OCI-LY1 (cell line): ENCODE measurements around the gene ANKRD55.
A peak's percentile ranks its signal among the peaks of the same experiment; 100 is the strongest.

ENCODE experiments used
- H2AFZ ChIP-seq: fragments of 200-600 bp; sonication (generic), shearing (Covaris generic); 2 replicates; pipeline ENCODE4 v1.6.0; 2014; ENCODE audit warnings: antibody characterized with exemption, mild to moderate bottlenecking, low read length
- H3F3A ChIP-seq: fragments of 200-600 bp; sonication (generic), shearing (Covaris generic); 2 replicates; pipeline ENCODE4 v1.6.0; 2014; ENCODE audit warnings: mild to moderate bottlenecking, antibody characterized with exemption, low read length, moderate library complexity; ENCODE audit not compliant: insufficient read depth
- H3K27ac ChIP-seq: fragments of 200-600 bp; sonication (generic); 2 replicates; pipeline ENCODE4 v1.5.1; 2014; ENCODE audit warnings: low read length, mixed run types, mild to moderate bottlenecking, low read depth; ENCODE audit not compliant: poor library complexity, severe bottlenecking
- H3K27me3 ChIP-seq: fragments of 200-600 bp; sonication (generic); 2 replicates; pipeline ENCODE4 v1.6.0; 2014; ENCODE audit warnings: antibody characterized with exemption, mild to moderate bottlenecking, low read length, moderate library complexity; ENCODE audit not compliant: insufficient read depth
- H3K36me3 ChIP-seq: fragments of 200-600 bp; sonication (generic); 2 replicates; pipeline ENCODE4 v1.6.1; 2014; ENCODE audit warnings: mild to moderate bottlenecking, antibody characterized with exemption, low read length, moderate library complexity, mixed read lengths; ENCODE audit not compliant: insufficient read depth
- H3K4me1 ChIP-seq: fragments of 200-600 bp; sonication (generic); 2 replicates; pipeline ENCODE4 v1.5.1; 2014; ENCODE audit warnings: mild to moderate bottlenecking, low read length, moderate library complexity; ENCODE audit not compliant: insufficient read depth, severe bottlenecking
- H3K4me2 ChIP-seq: fragments of 200-600 bp; sonication (generic), shearing (Covaris generic); 2 replicates; pipeline ENCODE4 v1.6.1; 2014; ENCODE audit warnings: low read length
- H3K4me3 ChIP-seq: fragments of 200-600 bp; sonication (generic); 2 replicates; pipeline ENCODE4 v1.5.1; 2014; ENCODE audit warnings: low read length, low read depth, mild to moderate bottlenecking, mixed read lengths; ENCODE audit not compliant: poor library complexity, severe bottlenecking
- H3K79me2 ChIP-seq: fragments of 200-600 bp; shearing (Covaris generic); 2 replicates; pipeline ENCODE4 v1.6.1; 2016; ENCODE audit warnings: mixed run types, low read length, mixed read lengths; ENCODE audit not compliant: insufficient read depth
- H3K9ac ChIP-seq: fragments of 200-600 bp; sonication (generic), shearing (Covaris generic); 2 replicates; pipeline ENCODE4 v1.6.1; 2014; ENCODE audit warnings: mild to moderate bottlenecking, low read length, mixed read lengths
- H3K9me2 ChIP-seq: fragments of 200-600 bp; sonication (generic), shearing (Covaris generic); 2 replicates; pipeline ENCODE4 v1.6.1; 2014; ENCODE audit warnings: low read depth, mild to moderate bottlenecking, low read length, mixed read lengths
- H3K9me3 ChIP-seq: fragments of 200-600 bp; shearing (Covaris generic); 2 replicates; pipeline ENCODE4 v1.6.1; 2014; ENCODE audit warnings: low read length, mixed read lengths
- H4K20me1 ChIP-seq: fragments of 200-600 bp; sonication (generic), shearing (Covaris generic); 2 replicates; pipeline ENCODE4 v1.6.0; 2016; ENCODE audit warnings: mild to moderate bottlenecking, low read length; ENCODE audit not compliant: insufficient read depth
- EZH2 ChIP-seq: fragments of 200-600 bp; sonication (generic), shearing (Covaris generic); IDR thresholded peaks from 2 replicates; pipeline ENCODE4 v1.8.0; 2017; ENCODE audit warnings: borderline replicate concordance, mixed run types, mild to moderate bottlenecking, antibody characterized with exemption, low read length, moderate library complexity, mixed read lengths
- TF ChIP-seq, protein P1 (sequence below): fragments of 200-600 bp; sonication (generic), shearing (Covaris generic); IDR thresholded peaks from 2 replicates; pipeline ENCODE4 v1.5.1; 2017; ENCODE audit warnings: mild to moderate bottlenecking, antibody characterized with exemption, low read length, moderate library complexity, mixed read lengths

Gene ANKRD55

DNA sequence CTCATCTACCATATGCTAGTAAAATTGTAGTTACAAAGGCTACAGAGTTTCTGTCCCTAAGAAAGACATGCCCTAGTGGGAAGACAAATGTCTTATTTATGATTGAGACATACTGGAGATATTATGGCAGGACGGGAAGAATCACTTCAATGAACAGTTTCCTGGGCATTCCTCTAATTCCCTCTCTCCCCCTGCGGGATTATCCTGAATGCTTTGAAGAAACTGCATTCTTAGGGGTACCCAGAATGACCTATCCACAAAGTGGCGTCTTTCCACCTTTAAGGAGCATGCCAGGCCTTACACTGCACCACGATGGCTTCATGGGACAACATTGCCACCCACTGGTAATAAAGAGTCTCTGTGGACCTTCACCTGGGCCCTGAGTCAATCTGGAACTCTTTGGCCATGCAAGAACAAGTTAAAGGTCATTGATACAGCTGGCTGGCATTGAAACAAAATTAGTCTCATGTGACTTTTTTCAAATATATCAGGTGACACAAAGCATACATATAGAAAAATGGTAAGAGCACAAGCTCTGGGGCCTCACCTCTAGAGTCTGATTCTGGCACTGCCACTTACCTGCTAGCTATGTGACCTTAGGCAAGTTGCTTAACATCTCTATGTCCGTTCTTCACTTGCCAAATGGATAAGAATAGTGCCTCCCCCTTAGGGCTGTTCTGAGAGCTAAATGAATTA lies 32.0 kb downstream of the ANKRD55 start:
- H3F3A ChIP-seq: no peaks in the 10 kb centered on the region
- no peaks in the 10 kb centered on the region for H3K4me1 ChIP-seq
- no peak overlapping the region for H3K4me2 ChIP-seq
- no peaks in the 10 kb centered on the region for H3K9me3 ChIP-seq
- H3K9me2 ChIP-seq: no peaks in the 10 kb centered on the region
- no peak overlapping the region for H2AFZ ChIP-seq
- H3K9ac ChIP-seq: no peak overlapping the region
- no peak overlapping the region for H3K27ac ChIP-seq
- H3K4me3 ChIP-seq: no peak overlapping the region
- no peaks in the 10 kb centered on the region for H3K36me3 ChIP-seq
- no peaks in the 10 kb centered on the region for H4K20me1 ChIP-seq
- H3K27me3 ChIP-seq: no peaks in the 10 kb centered on the region
- TF ChIP-seq, protein P1, sequence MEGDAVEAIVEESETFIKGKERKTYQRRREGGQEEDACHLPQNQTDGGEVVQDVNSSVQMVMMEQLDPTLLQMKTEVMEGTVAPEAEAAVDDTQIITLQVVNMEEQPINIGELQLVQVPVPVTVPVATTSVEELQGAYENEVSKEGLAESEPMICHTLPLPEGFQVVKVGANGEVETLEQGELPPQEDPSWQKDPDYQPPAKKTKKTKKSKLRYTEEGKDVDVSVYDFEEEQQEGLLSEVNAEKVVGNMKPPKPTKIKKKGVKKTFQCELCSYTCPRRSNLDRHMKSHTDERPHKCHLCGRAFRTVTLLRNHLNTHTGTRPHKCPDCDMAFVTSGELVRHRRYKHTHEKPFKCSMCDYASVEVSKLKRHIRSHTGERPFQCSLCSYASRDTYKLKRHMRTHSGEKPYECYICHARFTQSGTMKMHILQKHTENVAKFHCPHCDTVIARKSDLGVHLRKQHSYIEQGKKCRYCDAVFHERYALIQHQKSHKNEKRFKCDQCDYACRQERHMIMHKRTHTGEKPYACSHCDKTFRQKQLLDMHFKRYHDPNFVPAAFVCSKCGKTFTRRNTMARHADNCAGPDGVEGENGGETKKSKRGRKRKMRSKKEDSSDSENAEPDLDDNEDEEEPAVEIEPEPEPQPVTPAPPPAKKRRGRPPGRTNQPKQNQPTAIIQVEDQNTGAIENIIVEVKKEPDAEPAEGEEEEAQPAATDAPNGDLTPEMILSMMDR: peak; percentile 67
- no peak for TF ChIP-seq EZH2
- H3K79me2 ChIP-seq: no peaks in the 10 kb centered on the region

DNA sequence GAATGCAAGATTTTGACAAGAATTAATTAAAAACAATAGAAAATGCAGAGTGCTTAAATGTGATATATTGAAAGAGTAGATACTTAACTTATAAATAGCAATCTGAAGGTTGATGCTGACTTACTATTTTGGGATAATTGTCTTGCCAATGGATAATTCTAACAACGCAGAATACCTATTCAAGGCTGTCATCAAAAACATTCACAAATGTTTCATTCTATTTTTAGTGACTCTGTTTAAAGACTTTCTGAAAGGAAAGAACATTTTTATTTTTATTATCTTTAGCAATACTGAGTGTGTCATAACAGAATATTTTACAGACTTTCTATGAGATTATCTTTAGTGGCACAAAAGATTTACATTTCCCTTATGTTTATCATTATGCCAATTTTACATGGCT lies 38.1 kb downstream of the ANKRD55 start:
- H3K4me2 ChIP-seq: no peak overlapping the region
- no peak overlapping the region for H3K27ac ChIP-seq
- H4K20me1 ChIP-seq: no peaks in the 10 kb centered on the region
- no peaks in the 10 kb centered on the region for H3K36me3 ChIP-seq
- H3K4me1 ChIP-seq: no peaks in the 10 kb centered on the region
- H2AFZ ChIP-seq: no peak overlapping the region
- no peaks in the 10 kb centered on the region for H3F3A ChIP-seq
- no peaks in the 10 kb centered on the region for H3K79me2 ChIP-seq
- 0 out of 2 replicates have a peak, but pooled peaks cover 4% of the 10 kb centered on the region for H3K27me3 ChIP-seq
- H3K4me3 ChIP-seq: no peak overlapping the region
- no peak overlapping the region for H3K9ac ChIP-seq
- H3K9me3 ChIP-seq: peaks cover 4% of the 10 kb centered on the region; the same call in 1 of the 2 replicates
- TF ChIP-seq, protein P1: no peak
- TF ChIP-seq EZH2: no peak
- no peaks in the 10 kb centered on the region for H3K9me2 ChIP-seq

DNA sequence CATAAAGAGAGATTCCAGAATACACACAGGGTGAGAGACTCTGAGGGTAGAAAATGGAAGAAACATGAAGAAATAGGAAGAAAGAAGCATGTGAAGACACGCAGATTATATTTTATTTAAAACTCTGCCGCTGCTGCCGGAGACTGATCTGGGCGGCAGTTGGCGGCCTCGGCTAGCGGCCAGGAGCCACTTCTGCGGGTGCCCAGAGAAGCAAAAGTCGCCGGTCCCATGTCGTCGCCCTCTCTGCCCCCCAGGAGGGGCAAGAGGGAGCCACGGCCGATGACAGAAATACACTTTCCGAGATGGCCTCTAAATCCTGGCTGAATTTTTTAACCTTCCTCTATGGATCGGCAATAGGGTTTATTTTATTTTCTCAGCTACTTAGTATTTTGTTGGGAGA lies 40.9 kb downstream of the ANKRD55 start:
- no peak overlapping the region for H3K4me2 ChIP-seq
- H4K20me1 ChIP-seq: no peaks in the 10 kb centered on the region
- no peaks in the 10 kb centered on the region for H3K4me1 ChIP-seq
- no peaks in the 10 kb centered on the region for H3F3A ChIP-seq
- TF ChIP-seq EZH2: no peak
- TF ChIP-seq, protein P1: no peak
- 0 out of 2 replicates have a peak, but pooled peaks cover 4% of the 10 kb centered on the region for H3K27me3 ChIP-seq
- no peak overlapping the region for H2AFZ ChIP-seq
- H3K27ac ChIP-seq: no peak overlapping the region
- H3K36me3 ChIP-seq: no peaks in the 10 kb centered on the region
- H3K9me3 ChIP-seq: peaks cover 4% of the 10 kb centered on the region; the same call in 1 of the 2 replicates
- H3K79me2 ChIP-seq: no peaks in the 10 kb centered on the region
- no peak overlapping the region for H3K4me3 ChIP-seq
- no peaks in the 10 kb centered on the region for H3K9me2 ChIP-seq
- H3K9ac ChIP-seq: no peak overlapping the region
